ENCODE results near the gene LCN2. TPM values are rescaled to one million over a fixed set of nuclear protein-coding genes. Genes with fewer than 3 reads are reported as not detected.
"Not testable (repeated sequence)": the region's sequence is repeated elsewhere in the genome, so short reads cannot be mapped to it uniquely, and the experiment has no call there.

The LCN2 gene
- polyA plus RNA-seq, 1 donor = 0.75 TPM

DNA sequence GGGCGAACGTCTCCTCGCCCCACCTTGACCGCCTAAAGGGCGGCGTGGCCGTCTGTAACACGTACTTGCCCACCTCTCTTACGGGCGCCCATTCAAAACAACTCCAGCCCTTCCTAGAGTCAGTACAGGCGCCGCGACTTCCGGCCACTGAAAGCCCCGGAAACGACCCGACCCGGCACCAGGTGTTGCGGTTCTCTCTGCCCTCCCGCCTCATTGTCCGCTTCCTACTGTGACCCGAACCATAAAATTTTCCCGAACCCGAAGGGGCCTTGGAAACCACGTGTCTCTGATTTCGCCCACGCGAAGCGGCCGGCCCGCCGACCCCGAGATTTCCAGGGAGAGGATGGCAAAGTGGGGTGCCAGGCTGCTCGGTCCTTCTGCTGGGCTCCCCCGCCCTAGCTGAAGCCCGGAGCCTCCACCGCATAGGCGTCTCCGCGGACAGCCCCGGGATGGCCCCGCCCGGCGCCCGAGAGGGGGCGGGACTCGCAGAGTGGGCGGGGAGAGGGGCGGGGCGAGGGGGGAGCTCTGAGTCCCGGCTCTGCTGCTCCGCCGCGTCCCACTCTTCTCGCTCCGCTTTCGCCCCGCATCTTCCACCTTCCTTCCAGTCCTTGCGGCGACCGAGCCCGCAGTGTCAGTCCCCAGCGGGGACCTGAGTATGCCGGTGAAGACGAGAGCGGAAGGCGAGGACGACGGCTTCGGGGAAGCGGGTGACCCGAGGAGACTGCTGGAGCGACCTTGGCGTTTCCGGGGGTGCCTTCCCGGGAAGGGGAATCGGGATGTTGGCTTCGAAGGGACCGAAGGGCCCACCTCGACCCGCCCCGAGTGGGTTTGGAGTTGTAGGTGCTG is 21.0 kb upstream of the LCN2 start:
- DNase-seq = peak; percentile 95

DNA sequence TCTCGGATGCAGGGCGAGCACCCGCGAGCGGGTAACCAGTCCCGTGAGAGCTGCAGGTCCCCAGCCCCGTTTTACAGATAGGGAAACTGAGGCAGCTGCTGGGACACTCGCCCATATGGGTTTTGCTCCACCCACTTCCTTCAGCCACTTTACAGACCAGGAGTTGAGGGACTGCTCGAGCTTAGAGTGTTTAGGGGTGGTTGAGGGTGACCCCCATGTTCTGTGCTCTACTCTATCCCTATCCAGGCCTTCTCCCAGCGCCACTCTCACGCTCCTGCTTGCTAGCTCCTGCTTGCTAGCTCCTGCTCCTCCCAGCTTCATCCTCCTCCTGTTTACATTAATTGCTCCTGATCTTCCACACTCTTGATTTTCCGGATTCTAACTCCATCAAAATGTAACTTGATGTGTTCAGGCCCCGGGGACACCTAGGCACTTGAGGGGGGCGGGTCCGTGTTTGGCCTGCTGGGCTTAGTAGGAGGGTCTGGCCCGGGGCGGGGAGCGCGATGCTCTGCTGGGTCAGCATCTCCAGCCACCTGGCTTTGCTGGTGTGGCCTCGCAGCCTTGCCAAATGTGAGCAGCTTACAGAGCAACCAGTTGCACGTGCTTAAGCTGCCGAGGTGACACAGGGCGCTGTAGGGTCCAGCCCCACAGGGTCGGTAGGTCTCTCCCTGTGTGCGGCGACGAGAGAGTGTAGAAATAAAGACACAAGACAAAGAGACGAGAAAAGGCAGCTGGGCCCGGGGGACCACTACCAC is 20.2 kb upstream of the LCN2 start:
- DNase-seq = no peak

DNA sequence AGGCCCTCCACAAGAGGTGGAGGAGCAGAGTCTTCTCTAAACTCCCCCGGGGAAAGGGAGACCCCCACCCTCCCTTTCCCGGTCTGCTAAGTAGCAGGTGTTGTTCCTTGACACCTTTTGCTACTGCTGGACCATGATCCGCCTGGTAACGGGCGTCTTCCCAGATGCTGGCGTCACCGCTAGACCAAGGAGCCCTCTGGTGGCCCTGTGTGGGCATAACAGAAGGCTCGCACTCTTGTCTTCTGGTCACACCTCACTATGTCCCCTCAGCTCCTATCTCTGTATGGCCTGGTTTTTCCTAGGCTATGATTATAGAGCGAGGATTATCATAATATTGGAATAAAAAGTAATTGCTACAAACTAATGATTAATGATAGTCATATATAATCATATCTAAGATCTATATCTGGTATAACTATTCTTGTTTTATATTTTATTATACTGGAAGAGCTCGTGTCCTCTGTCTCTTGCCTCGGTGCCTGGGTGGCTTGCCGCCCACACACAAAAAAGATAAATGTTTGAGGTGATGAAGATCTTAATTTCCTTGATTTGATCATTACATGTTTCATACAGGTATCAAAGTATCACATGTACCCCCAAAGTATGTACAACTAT is 19.2 kb upstream of the LCN2 start:
- not testable (repeated sequence) for DNase-seq

DNA sequence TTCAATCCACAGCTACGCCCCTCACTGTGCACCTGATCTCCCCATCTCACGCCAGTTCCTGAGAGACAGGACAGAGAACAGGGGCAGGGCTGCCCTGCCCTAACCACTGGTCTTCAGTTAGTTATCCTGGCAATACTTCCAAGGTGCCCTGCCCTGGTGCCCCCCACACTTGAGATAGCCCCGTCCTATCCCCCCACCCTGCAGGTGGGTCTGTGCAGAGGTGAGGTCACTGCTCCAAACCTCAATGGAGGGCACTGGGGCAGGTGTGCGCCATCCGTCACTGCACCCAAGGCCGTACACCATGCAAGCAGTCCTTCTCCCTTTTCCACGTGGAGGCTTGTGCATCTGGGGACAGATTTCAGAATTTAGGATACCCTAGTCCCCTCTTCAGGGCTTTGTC is 18.6 kb upstream of the LCN2 start:
- not testable (repeated sequence) for DNase-seq

DNA sequence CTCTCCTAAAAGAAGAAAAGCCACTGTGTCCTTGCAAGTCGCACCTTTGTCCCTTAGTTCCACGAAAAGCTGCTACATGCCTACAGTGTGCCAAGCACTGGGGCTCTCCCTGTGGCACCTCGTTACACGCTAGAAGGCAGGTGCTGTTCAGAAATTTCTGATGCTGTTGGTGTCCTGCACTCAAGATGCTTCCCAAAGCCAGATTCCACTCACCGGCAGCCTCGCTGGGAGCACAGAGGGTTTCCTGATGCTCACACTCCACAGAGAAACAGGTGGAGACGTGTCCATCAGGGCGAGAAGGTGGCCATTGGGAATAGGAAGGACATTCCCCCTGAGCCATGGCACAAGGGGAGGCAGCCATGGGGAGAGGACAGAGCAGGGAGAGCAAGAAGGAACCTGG is 17.9 kb upstream of the LCN2 start:
- DNase-seq = not testable (repeated sequence)

DNA sequence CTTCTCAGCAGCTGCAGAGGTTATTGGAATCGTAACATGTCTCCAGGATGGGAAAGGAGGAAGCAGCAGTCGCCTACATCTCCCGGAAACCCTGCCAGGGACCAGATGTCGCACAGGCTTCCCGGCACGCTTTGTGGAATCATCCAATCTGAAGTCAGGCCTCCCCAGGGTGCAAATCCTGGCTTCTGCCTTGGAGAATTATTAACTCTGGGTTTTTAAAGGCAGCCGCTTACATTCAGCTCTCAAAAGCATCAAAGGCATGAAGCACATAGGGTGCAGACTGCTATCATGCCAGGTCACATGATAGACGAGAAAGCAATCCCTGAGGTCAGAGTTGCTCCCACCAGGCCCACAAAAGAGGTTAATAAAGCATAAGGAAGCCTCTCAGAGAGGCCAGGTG is 17.1 kb upstream of the LCN2 start:
- not testable (repeated sequence) for DNase-seq

DNA sequence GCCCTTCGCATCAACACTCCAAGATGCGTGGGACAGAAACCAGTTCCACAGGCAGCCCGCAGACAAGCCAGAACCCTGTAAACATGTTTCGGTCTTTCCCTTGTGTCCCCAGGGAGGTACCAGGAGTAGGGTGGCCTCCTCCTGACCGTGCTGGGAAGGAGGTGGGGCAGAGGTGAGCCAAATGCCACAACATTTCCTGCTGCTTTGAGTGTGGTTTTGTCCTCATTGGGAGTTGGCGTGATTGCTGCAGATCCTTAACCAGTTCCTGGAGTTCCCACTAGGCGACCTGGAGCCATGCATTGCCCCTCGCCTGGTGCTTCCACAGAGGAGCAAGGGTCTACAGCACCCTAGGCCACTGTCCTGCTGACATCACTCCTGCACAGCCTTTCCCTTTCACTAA is 13.7 kb upstream of the LCN2 start:
- not testable (repeated sequence) for DNase-seq

DNA sequence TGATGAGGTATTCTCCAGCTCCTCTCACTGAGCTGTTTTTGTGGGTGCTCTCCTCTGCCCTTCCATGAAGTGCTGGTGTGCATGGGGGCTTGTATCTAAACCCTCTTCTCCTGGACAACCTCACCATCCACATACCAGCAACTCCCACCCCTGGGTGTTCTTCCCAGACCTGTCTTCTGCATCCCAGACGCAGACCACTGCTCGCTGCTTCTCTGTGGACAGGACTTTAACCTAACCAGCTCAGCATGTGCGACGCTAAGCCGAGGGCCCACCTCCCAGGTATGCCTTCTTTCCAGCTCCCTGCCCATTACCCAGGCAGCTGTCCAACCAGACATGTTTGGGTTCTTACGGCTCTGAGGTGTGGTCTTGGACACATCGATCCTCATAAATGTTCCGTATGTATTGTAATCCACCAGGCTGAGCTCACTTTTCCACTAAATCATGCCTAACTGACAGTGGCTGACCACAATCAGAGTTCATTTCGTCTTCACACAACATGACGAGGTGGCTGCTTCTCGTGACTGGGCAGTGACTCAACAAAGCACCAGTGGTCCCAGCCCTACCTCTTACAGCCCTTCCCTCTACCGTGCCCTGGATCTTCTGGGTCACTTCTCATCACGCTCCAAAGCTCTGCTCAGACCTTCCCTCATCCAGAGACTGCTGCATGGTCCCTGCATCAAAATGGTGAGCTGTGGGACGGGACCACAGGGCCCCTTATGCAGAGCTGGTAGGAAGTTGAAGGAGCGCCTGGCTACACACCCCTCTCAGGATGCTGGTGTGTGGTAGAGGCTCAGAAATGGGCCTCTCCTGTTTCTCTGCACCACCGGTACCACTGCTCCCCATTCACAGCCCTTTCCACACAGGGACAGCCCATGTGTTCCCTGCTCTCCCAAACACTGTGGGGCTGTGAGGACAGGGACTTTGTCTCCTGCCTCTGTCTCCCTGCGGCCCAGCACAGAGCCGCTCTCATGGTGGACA is 12.1 kb upstream of the LCN2 start:
- no peak for DNase-seq

DNA sequence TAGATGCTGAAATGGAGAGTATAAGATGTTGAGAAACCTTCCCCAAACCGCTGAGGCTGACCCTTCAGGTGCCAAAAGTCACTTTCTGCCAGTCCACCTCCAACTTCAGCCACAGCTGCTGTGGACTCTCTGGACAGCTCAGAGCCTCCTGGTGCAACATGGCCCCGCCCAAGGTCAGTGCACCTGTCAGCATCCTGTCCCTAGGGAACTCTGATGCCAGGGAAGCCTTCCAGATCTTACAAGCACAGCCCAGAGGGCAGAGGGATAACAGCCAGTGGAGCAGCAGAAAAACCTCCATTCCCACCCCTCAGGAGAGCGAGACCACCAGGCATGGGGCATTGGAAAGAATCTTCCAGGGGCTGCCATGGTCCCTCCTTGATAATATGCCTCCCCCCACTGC is 11.3 kb upstream of the LCN2 start:
- DNase-seq = no peak

DNA sequence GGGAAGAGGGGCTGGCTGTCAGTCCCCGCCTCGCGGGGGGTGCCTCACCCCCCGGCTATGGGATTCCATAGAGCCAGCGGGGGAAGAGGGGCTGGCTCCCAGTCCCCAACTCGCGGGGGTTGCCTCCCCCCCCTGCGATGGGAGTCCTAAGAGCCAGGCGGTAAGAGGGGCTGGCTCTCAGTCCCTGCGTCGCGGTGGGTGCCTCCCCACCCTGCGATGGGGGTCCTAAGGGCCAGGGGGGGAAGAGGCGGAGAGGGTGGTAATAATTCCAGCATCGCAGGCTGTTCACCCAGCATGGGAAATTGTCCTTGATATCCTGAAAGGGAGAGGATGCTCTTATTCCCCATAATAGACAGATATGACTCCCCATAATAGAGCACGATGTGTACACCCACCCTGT is 9.6 kb upstream of the LCN2 start:
- no peak for DNase-seq

DNA sequence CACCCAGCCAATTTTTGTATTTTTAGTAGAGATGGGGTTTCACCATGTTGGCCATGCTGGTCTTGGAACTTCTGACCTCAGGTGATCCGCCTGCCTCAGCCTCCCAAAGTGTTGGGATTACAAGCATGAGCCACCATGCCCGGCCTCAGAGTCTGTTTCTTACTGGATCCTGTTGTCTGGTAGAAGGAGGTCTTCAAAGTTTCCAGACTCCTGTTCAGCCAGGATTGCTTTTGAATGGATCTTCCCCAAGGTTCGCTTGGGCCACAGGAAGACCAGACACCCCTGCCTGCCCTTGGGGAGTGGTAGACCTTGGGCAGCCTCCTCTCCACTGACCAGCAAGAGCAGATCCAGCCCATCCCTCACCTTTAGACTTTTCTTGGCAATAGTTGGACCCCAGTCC is 7.6 kb upstream of the LCN2 start:
- DNase-seq = no peak

DNA sequence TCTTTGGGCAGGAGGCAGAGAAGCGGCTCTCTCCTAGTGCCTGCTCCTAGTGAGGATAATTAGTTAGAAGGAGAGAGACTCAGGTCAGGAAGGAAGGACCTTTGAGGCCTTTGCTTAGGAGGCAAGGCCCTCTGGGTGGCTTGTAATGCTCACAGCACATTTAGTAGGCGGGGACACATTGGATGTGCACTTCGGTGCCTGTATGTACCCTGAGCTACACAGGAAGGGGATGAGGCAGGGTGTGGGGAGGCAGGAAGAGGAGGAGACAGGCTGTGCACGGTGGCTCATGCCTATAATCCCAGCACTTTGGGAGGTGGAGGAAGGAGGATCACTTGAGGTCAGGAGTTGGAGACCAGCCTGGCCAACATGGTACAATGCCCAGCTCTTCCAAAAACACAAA is 7.2 kb upstream of the LCN2 start:
- DNase-seq = no peak

DNA sequence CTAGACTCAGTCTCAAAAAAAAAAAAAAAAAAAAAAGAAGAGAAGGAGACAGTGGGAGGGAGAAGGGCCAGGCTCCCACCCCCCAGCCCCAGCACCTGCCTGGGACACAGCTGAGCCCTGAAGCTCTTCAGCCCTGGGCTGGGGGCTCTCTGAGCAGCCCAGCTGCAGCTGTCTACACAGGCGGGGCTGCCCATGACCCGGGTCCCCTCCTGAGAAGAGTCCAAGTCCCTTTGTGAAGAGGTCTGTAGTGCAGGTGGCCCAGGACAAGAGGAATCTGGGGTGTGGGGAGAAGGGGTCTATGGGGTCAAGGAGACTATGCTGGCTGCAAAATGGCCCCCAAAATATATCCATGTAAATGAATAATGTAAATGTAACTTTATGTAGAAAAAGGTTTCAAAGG is 6.7 kb upstream of the LCN2 start:
- DNase-seq = no peak

DNA sequence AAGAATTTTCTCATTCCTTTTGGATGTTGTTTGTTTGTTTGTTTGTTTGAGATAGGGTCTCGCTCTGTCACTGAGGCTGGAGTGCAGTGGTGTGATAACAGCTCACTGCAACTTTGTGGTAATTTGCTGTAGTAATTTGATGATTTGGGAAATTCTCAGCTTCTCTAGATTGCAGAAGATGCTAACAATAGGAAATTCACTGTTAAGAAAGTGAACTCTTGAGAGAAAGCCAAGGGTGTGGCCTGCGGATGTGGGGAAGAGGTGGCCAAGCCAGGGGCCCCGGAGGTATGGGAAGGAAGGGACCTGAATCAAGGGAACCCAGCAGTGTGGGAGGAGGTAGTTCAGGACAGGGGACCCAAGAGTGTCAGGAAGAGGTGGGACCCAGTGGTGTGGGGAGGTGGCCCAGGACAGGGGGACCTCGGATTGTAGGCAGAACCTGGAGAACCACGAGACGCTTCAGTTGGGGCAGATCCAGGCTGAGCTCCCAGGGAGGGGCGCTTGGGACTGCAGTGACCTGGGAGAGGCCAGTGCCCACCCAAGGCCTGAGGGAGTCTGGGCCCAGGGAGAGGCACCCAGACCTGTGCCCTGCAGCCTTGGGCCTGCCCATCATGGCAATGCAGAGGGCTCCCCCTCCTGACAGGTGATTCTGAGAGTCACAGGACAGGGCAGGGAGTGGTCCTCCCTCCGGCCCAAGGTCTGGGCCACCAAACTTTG is 5.6 kb upstream of the LCN2 start:
- no peak for DNase-seq

DNA sequence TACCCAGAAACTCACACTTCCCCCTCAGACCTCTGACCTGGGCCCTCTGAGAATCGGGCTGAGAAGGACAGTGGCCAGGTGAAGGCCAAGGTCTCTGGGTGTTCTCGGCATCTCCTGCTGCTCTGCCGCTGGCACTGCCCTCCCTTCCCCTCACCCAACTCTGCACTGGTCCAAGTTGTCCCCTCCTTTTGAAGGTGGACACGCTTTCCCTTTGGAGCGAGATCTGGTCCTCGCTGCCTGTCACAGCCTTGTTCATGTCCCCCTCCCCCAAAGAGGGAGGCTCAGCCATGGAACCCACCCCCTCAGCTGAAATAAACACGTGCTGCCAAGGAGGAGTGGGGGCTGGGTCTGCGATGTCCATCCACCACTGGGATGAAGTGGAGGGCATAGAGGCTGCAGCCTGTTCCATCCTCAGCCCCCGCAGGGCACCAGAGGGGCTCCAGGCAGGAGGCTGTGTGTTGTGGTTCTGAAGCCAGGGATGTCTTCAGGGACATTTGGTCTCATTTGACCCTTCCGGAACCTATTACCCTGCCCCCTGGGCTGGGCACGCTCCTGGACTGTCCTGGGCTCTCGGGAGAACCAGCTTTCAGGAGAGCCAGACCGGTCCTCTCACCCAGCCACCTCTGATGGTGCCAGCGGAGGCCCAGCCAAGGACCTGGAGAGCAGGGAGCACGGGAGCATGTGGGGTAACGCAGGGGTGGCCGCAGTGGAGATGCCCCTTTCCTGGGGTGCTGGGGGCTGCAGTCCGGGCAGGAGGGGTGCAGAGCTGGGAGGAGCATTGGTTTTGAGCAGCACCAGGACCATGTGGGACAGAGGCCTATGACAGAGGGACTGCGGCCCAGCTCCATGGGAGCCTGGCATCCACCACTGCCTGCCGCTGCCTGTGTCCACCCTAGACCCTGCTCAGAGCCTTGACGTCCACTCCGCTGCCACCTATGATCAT is 4.7 kb upstream of the LCN2 start:
- DNase-seq = no peak

DNA sequence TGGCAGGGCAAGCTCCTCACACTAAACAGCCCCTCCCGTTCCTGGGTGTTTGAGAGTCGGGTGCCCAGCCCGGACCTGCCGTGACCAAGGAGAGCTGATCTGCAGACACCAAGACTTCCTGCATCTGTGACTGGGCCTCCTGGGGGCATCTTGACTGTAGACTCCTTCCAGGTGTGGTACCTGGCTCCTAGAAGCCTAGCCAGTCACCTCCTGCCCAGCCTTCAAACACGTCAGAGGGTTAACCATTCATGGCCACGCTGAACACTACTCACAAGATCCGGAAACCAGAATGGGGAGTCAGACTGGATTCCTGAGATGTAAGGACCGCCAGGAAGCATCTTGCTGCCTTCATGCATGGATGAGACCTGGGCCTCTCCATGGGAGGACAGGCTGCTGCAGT is 3.7 kb upstream of the LCN2 start:
- DNase-seq = peak; percentile 66

DNA sequence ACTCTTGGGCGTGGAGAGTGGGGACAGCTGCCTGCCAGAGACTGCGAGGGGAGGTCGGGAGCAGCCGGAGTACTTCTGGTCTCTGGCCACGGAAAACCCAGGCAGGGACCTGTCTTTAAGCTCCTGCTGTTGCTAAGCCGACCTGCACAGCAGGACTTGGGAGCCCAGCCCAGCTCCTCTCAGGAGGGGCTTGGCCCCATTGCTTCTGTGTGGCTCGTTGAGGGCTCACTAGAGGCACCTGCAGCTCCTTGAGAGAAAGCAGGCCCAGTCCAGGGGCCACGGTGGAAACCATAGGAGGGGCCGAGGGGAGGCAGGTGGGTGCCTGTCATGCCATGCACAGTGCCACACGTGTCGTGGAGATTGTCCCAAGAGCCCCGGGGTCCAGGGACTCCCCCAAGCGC is 3.3 kb upstream of the LCN2 start:
- no peak for DNase-seq

DNA sequence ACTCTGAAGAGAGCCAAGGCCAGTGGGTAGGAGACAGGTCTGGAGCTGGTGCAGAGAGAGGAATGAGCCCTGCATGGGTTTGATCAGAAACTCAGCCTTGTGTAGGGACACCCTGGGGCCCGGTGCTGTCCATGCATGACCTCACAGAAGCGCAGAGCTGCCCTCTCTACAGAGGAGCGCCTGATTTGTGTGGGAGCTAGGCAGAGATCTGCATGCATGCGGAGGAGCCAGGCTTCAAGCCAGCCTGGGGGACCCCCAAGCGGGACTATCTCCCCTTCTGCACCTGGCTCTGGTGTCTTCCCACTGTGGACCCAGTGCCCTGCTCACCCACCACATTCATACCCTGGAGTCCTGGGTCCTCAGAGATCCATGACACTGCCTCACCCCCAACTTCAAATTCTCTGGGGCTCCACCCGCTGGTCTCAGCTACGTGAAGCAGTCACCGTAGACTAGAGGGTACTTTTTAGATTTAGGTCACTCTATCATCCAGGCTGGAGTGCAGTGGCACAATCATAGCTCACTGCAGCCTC is 2.6 kb upstream of the LCN2 start:
- no peak for DNase-seq

DNA sequence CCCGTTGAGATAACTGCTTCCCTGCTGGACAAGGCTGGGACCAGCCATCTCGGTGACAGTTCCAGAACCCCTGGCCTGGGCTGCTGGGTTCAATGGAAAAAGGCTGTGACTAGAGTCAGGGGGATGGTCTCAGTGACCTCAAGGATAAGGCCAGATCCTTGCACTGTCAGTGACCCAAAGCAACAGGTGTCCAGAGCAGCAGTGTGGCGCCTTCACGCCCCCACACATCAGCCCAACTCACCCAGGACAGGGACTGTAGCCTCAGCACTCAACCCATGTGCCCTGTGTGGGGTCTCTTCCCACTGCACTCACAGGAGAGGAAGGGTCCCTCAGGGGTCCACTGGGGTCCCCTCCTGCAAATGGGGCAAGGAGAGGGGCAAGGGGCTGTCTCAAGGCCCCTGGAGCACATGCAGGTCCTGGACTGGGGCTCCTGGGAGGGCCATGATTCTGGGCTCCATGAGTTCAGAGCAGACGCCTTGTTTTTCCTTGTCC is 698 bp upstream of the LCN2 start:
- no peak for DNase-seq

All from left kidney (tissue), 2 donors.